Kasumi-1 (cell line): ENCODE results near the gene UBAC2.

ENCODE experiments used
- DNase-seq, 2 experiments: peaks; one replicate each; lab custom pipeline; 2025; lab: John Stamatoyannopoulos, UW

Gene UBAC2

GRCh38 chr13:99340638-99341037 is 140.0 kb downstream of the UBAC2 start:
- DNase-seq = no peak

- no peak for DNase-seq
These were observed 141.5 kb downstream of the UBAC2 start for GRCh38 chr13:99341969-99342722.

GRCh38 chr13:99342723-99343315 is 142.2 kb downstream of the UBAC2 start:
- no peak for DNase-seq

GRCh38 chr13:99344610-99345208 is 144.1 kb downstream of the UBAC2 start:
- DNase-seq = no peak

- DNase-seq = no peak
These were observed 144.7 kb downstream of the UBAC2 start for GRCh38 chr13:99345345-99345744.

GRCh38 chr13:99346335-99347042 is 145.8 kb downstream of the UBAC2 start:
- no peak for DNase-seq

- DNase-seq = no peak
These were observed 146.8 kb downstream of the UBAC2 start for GRCh38 chr13:99347335-99347878.

GRCh38 chr13:99347911-99348451 is 147.3 kb downstream of the UBAC2 start:
- DNase-seq = no peak

GRCh38 chr13:99350191-99350590 is 149.5 kb downstream of the UBAC2 start:
- no peak for DNase-seq

GRCh38 chr13:99351772-99352171 is 151.1 kb downstream of the UBAC2 start:
- DNase-seq = no peak

GRCh38 chr13:99352351-99353245 is 151.9 kb downstream of the UBAC2 start:
- DNase-seq = no peak

GRCh38 chr13:99353246-99353600 is 152.6 kb downstream of the UBAC2 start:
- DNase-seq = no peak

- DNase-seq = no peak
These were observed 153.2 kb downstream of the UBAC2 start for GRCh38 chr13:99353836-99354235.

- DNase-seq = no peak
These were observed 153.8 kb downstream of the UBAC2 start for GRCh38 chr13:99354371-99354951.

GRCh38 chr13:99355267-99356011 is 154.8 kb downstream of the UBAC2 start:
- no peak for DNase-seq

GRCh38 chr13:99356012-99356261 is 155.3 kb downstream of the UBAC2 start:
- DNase-seq = no peak

- peak; percentile 81 to 85 for DNase-seq
These were observed 155.8 kb downstream of the UBAC2 start for GRCh38 chr13:99356262-99357091.

- no peak for DNase-seq
These were observed 156.5 kb downstream of the UBAC2 start for GRCh38 chr13:99357131-99357596.

- no peak for DNase-seq
These were observed 157.3 kb downstream of the UBAC2 start for GRCh38 chr13:99357941-99358340.
